Kidney glomerular epithelial cell (primary cell): Measurements from ENCODE around the gene ARHGAP1.
"Not testable (repeated sequence)": the region's sequence is repeated elsewhere in the genome, so short reads cannot be mapped to it uniquely, and the experiment has no call there.

Experiments
- DNase-seq: peaks from one replicate; lab custom pipeline; 2025; lab: John Stamatoyannopoulos, UW

The ARHGAP1 gene

DNA sequence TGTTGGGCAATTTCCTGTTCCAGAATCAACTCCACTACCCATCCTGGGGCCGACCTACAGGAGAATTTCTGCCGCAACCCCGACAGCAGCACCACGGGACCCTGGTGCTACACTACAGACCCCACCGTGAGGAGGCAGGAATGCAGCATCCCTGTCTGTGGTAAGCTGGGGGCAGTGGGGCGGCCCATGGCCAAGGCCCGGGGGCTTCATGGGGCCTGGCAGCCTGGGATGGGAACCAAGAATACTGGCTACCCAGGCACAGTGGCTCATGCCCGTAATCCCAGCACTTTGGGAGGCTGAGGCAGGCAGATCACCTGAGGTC is 22.9 kb upstream of the ARHGAP1 start:
- DNase-seq: no peak

DNA sequence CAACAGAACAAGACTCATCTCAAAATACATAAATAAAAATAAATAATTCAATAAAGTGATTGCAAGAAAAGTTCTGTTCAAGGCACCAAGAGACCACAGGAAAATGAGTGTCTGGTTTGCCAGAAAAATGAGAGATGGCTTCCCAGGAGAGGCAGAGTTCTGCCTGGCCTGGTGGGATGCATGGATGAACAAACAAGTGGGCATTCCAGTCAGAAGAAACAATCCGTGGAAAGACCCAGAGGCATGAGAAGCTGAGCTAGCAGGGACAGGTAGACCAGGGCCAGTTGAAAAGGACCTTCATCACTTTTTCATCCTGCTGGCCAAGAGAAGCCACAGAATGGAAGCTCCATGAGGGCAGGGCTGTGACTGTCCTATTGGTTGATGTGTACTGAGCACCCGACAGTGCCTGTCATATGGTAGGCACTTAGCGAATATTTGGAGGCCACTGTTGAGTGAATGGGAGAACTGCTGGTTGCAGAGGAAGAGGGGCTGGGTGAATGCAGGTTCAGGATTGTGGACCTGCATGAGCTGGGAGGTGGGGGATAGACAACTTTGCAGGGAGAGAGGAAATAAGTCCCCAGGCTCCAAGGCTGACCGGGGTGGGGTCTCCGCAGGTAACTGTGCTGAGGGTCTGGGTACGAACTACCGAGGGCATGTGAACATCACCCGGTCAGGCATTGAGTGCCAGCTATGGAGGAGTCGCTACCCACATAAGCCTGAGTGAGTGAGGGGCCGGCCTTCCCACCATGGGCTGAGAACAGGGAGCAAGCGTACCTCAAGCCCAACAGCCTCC is 22.3 kb upstream of the ARHGAP1 start:
- no peak for DNase-seq

DNA sequence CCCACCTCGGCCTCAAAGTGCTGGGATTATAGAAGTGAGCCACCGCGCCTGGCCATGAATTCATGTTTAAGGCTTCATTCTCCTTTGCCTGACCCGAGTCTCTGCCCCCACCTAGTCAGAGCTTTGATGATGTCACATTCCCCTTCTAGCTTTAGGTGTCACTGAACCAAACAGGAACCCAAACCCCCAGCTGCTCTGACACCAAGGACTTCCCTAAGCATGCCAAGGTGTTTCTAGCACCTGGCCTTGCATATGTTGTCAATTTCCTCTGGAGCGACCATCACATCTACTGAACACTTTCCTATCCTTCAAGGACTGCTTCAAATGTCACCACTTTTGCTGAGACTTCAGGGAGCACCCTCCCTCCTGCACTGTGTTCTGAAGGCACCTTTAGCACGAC is 20.9 kb upstream of the ARHGAP1 start:
- no peak for DNase-seq

DNA sequence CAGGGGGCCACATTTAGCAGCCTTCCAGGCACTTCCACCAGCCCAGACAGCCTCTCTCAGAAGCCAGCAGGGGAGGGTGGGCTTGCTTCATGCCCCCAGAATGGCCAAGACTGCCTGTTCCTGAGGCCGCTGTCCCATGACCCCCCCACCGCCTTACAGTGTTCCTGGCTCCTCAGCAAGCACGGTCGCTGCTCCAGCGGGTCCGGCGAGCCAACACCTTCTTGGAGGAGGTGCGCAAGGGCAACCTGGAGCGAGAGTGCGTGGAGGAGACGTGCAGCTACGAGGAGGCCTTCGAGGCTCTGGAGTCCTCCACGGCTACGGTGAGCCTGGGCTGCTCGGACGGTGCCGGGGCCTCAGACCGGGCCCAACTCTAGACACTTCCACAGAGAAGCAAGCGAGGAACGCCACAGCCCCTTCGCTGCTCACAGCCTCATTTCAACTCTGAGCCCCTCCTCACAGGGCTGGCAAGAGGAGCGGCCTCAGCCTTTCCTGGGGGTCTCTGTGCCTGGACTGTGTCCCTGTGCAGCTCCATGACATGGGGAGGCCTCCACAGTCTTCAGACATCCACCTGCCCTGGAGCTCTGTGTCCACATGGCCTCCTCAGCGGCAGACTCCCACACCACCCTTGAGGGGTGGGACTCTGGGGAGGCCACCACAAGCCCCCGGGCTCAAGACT is 19.3 kb upstream of the ARHGAP1 start:
- no peak for DNase-seq

DNA sequence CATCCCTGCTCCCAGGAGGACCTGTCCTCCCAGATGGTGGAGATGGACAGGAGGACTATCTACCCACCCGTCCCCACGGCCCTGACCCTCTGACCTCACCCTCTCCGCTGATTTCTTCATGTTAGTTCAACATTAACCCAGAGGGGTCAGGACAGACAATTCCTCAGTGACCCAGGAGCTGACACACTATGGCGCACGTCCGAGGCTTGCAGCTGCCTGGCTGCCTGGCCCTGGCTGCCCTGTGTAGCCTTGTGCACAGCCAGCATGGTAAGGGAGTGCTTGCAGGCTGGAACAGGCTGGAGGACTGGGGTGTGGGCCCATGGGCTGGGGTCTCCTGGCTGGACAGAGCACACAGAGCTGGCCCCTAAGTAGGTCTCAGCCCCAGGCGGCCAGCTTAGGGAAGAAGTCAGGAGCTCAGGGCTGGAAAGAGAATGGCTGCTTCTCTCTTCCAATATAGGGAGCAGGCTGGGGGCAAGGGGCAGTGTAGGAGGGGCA is 18.7 kb upstream of the ARHGAP1 start, which contains the start of gene F2:
TSS of gene F2 (plus strand) at position 166 of the 495 bp plus-strand sequence. CDS start at position 189, 23 bp downstream.
- DNase-seq: no peak

DNA sequence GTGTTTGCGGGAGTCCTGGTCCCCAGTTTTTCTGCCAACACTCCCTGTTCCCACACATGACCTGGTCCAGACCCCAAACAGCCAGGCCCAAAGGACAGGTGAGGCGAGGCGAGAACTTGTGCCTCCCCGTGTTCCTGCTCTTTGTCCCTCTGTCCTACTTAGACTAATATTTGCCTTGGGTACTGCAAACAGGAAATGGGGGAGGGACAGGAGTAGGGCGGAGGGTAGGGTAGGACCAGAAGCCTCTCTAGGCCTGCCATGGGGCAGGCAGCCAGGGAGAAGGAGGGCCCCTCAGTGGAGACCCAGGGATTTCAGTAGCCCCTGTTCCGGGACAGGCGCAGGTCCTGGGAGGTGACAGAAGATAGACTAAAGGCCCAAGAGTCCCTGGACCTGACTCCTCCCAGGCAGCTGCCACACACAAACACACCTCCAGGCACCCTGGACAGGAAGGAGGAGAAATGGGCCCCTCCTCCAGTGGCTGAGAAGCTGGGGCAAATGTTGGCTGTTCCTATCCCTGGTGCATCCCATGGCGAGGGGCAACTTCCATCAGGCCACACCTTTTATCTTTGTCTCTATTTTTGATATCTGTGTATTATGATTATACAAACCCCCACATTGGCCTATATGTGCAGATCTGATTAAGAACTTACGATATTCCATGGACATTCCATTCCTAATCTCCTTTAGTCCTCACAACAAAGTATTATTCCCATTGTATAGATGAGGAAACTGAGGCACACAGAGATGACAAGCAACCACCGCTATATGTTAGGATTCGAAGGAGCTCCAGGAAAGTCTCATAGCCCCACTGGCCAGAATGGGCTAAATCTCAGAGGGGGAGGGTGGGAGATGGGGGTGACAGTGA is 18.0 kb upstream of the ARHGAP1 start:
- no peak for DNase-seq

DNA sequence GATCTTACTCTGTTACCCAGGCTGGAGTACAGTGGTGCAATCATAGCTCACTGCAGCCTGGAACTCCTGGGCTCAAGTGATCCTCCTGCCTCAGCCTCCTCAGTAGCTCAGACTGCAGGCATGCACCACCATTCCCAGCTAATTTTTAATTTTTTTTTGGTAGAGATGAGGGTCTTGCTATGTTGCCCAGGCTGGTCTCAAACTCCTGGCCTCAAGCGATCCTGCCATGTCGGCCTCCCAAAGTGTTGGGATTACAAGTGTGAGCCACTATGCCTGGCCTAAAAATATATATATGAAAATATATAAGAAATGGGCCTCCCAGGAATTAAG is 17.4 kb upstream of the ARHGAP1 start:
- DNase-seq: not testable (repeated sequence)

DNA sequence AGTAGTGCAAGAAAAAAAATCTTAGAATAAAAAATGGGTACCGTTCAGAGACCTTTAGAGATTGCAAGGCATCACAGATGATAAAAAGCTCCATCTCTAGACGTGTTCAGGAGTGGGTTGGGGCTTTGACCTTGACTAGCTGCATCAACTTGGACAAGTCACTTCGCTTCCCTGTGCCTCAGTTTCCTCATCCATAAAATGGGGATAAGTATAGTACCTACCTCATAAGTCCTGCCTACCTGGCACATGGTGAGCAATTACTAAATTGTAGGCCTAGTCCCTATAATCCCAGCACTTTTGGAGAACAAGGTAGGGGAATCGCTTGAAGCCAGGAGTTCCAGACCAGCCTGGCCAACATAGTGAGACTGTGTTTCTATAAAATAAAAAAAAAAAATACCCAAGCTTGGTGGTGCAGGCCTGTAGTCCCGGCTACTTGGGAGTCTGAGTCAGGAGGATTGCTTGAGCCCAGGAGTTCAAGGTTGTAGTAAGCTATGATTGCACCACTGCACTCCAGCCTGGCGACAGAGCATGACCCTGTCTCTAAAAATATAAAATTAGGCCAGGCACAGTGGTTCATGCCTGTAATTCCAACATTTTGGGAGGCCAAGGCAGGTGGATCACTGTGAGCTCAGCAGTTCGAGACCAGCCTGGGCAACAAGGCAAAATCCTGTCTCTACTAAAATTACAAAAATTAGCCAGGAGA is 12.6 kb upstream of the ARHGAP1 start:
- no peak for DNase-seq

DNA sequence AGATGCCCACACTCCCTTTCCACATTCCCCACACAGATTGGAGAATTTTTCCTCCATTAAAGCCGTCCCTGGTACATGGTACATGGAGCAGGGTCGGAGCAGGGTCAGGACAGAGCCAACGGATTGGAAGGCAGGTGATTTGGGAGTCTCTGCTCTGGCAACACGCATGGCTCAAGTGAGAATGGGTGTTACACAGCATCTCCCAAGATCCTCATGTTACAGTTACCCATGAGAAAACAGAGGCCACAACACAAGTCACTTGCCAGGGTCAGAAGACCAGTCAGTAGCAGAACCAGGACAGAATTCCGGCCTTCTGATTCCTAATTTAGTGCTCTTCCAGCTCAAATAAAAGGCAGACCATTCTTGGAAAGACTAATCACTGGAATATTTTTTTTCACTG is 10.9 kb upstream of the ARHGAP1 start:
- no peak for DNase-seq

DNA sequence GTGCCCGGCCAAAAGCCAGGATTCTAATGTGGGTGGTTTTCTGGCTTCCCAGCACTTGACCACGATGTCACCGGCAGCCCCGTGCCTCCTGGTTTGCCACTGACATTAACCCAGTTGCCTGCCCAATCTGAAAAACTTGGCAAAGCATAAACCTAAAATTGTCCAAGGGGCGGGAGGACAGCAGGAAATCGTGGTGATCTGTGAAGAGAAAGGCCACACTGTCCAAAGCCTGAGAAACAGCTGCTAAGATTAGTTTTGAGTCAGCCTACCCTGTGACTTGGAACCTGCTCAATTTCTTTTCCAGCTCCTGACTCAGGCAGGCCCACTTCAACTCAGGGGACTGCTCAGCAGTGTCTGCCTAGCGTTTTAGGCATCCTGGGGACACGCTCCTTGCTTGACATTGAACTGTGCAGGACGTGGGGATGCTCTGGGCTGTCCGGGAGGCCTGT is 10.4 kb upstream of the ARHGAP1 start:
- peak; percentile 23 for DNase-seq

DNA sequence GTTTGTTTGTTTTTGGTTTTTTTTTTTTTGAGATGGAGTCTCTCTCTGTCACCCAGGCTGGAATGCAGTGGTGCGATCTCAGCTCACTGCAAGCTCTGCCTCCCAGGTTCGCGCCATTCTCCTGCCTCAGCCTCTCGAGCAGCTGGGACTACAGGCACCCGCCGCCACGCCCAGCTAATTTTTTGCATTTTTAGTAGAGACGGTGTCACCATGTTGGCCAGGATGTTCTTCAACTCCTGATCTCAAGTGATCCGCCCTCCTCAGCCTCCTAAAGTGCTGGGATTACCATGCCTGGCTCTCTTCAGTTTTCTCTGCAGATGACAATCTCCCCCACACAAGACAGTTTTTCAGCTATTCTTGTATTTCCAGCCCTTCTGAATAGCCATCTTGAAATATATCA is 8.9 kb upstream of the ARHGAP1 start:
- not testable (repeated sequence) for DNase-seq

DNA sequence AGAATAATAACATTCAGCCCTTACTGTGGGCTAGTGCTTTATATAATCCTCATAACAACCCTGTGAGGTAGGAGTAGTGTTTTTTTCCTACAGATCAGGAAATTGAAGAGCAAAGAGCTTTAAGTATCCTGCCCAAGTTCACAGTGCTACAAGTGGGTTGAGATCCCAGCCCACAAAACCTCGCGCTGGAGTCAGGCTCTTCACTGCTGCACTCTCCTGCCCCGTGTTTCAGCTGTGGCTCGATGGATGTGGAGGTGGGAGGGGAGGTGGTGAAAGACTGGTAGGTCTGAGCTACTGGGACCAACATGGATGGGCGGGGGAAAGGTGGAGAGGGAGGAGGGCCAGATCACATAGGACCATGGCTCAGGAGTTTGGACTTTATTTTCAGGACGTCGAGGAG is 6.5 kb upstream of the ARHGAP1 start:
- DNase-seq: no peak

DNA sequence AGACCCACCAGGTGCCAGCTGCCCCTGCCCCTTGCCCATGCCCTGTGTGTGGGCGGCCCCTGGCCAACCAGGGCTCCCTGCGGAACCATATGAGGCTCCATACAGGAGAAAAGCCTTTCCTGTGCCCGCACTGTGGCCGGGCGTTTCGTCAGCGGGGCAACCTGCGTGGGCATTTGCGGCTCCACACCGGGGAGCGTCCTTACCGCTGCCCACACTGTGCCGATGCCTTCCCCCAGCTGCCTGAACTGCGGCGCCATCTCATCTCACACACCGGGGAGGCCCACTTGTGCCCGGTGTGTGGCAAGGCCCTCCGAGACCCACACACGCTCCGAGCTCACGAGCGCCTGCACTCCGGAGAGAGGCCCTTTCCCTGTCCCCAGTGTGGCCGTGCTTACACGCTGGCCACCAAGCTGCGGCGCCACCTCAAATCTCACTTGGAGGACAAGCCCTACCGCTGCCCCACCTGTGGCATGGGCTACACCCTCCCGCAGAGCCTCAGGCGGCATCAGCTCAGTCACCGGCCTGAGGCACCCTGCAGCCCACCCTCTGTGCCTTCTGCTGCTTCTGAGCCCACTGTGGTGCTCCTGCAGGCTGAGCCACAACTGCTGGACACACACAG is 4.8 kb upstream of the ARHGAP1 start:
- no peak for DNase-seq

DNA sequence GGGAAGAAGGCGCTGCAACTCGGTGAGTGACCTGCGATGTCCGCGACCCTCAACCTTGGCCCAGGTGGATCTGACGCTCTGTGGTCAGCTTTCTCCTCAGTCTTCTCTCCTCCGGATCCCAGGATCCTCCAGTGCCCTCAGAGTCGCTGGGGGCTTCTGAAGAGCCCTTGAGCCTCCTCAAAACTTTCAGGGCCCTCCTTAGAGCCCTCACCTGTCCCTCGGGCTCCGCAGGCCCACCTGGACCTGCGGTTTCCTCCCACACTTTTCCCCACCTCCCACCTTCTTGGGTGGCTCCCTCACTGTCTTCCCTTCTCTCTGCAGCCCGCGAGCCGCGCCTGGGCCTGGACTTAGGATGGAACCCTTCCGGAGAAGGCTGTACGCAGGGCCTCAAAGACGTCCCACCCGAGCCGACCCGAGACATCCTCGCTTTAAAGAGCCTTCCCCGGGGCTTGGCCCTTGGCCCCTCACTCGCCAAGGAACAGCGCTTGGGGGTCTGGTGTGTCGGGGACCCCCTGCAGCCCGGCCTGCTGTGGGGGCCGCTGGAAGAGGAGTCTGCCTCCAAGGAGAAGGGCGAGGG is 747 bp upstream of the ARHGAP1 start:
- no peak for DNase-seq

DNA sequence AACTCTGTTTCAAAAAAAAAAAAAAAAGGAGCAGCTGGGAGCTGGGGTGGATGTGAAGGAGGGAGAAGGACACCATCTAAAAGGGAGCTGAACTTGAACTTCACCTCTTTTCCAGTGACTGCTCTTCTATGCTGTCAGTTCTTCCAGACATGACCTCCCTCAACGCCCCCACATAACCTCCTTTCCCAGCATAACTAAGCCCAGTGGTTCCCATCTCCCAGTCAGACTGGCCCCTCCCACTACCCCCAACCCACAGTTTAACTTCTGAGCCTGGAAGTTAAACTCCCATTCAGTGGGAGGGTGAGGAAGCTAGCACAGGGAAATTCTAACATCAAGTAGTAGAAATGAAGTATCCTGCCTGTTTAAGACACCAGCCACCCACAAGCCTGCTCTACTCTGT is 1.8 kb downstream of the ARHGAP1 start:
- DNase-seq: peak; percentile 21

DNA sequence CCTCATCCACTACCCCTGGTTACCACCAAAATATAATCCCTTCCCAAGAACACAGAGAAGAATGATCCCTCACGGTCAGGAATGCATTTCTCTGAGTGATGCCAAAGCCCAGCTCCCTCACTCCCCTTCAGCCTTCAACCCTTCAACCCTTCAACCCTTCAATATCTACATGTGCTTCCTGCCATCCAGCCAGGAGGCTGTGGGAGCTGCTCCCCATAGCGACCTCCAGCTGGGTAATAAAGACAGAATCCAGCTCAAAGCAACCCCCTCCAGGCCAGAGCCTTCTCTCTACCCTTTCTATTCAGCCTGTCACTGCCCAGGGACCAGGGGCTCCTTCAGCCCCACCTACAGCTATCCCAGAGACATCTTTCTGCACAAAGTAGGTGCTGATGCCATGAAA is 2.7 kb downstream of the ARHGAP1 start:
- DNase-seq: no peak

DNA sequence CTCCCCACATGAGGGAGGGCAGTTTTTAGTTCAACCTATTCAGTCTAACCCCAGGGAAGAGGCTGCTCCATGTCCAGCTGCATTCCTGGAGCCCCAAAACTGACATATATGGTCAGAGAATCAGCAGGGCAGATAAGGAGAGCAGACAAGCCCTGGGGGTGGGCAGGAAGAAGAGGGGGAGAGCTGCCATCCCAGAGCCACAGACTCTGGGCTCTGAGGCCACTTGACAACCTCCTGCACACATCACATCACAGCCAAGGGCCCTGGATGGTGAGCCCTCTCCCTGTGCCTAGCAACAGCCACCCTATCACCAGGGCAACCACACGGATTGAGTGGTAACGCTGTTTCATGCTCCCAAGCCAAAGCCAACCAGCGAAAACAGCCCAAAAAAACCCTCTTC is 3.1 kb downstream of the ARHGAP1 start:
- DNase-seq: no peak

DNA sequence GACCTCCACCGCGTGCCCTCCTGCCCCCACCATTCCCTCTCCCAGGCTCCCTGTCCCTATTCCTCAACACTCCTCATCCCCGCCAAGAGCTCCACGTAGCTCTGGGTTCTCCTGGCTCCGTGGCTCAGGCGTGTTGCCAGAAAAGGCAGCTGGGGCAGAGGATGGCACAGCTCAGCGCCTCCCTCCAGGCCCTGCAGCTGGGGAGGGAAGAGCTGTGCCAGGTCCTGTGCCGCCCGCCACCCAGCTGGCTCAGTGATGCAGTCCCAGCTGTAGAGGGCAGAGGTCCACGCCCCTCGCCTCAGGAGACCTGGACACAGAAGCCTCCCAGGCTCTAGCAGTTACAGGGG is 4.2 kb downstream of the ARHGAP1 start:
- no peak for DNase-seq

DNA sequence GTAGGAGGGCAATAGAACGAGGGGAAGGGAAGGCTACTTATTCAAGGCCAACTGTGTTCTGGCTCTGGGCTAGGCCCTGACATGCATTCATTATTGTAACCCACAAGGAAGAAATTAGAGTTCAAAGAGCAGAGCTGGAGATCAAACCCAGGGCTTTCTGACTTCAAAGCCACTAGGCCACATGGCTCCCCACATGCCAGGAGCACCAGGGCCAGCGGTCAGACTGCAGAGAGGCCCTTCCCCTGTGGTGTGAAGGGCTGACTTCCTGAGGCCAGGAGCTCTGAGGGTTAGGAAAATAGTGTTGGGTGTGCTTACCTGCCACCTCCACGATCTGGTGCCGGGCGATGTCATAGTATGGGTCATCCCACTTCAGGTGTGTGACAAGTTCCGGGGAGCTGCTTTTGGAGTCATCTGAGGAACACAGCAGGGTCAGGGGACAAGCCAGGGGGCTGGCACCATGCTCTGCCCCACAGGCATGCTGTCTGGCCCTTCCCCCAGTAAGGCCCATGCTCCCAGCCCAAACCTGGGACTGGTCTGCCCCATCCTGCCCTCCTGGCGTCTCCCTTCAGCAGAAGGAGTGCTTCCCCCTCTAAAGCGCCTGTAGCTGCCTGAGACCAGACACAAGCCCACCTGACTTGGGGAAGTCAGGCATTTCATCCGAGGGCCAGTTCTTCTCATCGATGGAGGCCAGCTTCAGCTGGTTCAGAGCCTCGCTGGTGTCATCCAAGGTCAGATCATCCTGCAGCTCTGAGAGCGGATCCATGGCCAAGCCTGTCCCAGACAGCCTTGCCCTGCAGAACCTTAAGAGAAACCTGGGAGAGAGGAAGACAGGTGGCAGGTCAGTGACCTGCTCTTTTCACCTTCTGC is 4.8 kb downstream of the ARHGAP1 start:
- DNase-seq: no peak

DNA sequence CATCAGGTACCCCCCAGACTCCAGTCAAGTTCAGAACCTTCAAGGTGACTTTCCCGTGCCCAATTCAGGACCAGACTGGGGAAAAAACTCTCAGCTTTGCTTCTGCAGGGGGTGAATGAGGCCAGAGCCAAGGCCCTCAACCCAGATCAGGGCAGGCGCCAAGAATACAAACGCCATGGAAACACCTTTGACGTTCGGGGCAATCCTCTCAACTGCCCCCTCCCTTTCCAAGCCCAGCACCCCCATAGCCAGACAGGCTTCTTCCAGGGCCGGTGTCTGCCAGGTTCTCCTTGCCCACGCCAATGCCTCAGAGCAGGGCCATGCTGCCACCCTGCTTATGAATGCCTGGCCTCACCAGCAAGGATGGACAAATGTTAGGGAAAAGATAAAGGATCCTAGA is 5.8 kb downstream of the ARHGAP1 start:
- no peak for DNase-seq
